ENCODE results near the gene MAST4.

- no peak for TF ChIP-seq POLR2A (IDR thresholded peaks at IDR 0.05)
- TF ChIP-seq CTCF (IDR thresholded peaks at IDR 0.05): no peak
Measured at GRCh38 chr5:67028941-67029340, 432.7 kb downstream of the MAST4 start.

Measured in esophagus squamous epithelium (tissue), 4 donors.